ENCODE measurements around the gene IDH2.
"Not testable (repeated sequence)": the region's sequence is repeated elsewhere in the genome, so short reads cannot be mapped to it uniquely, and the experiment has no call there.

IDH2 gene

GRCh38 chr15:90115783-90116182 is 13.5 kb upstream of the IDH2 start:
- H3K4me1 ChIP-seq (ENCODE audit: control insufficient read depth in 2 of 2, insufficient read depth in 2 of 2, low read length in 2 of 2), result no peaks in the 10 kb centered on the region
- H3K9me3 ChIP-seq (ENCODE audit: control insufficient read depth in 2 of 2, low read length in 2 of 2), result peaks cover 6 to 9% of the 10 kb centered on the region in 2 donors
- H3K4me3 ChIP-seq (ENCODE audit: low read length in 2 of 2), result no peak overlapping the region
- H3K36me3 ChIP-seq (ENCODE audit: control insufficient read depth in 2 of 2, insufficient read depth in 2 of 2, low read length in 2 of 2), result no peaks in the 10 kb centered on the region
- no peak overlapping the region for H3K9ac ChIP-seq (ENCODE audit: low read depth in 1 of 2, low read length in 2 of 2)
- no peaks in the 10 kb centered on the region for H3K27me3 ChIP-seq (ENCODE audit: control insufficient read depth in 2 of 2, insufficient read depth in 2 of 2, low read length in 2 of 2)
- H3K27ac ChIP-seq (ENCODE audit: low read depth in 2 of 2, low read length in 2 of 2), result no peak overlapping the region

- Histone ChIP-seq H3K4me1 (ENCODE audit: control insufficient read depth in 2 of 2, insufficient read depth in 2 of 2, low read length in 2 of 2) (no peaks in the 10 kb centered on the region), H3K36me3 (ENCODE audit: control insufficient read depth in 2 of 2, insufficient read depth in 2 of 2, low read length in 2 of 2) (no peaks in the 10 kb centered on the region), H3K4me3 (ENCODE audit: low read length in 2 of 2) (no peak overlapping the region), H3K9ac (ENCODE audit: low read depth in 1 of 2, low read length in 2 of 2) (no peak overlapping the region), H3K27me3 (ENCODE audit: control insufficient read depth in 2 of 2, insufficient read depth in 2 of 2, low read length in 2 of 2) (no peaks in the 10 kb centered on the region), H3K9me3 (ENCODE audit: control insufficient read depth in 2 of 2, low read length in 2 of 2) (peaks cover 6 to 9% of the 10 kb centered on the region in 2 donors), H3K27ac (ENCODE audit: low read depth in 2 of 2, low read length in 2 of 2) (no peak overlapping the region)
Observed at GRCh38 chr15:90114451-90114901, 12.2 kb upstream of the IDH2 start.

DNA sequence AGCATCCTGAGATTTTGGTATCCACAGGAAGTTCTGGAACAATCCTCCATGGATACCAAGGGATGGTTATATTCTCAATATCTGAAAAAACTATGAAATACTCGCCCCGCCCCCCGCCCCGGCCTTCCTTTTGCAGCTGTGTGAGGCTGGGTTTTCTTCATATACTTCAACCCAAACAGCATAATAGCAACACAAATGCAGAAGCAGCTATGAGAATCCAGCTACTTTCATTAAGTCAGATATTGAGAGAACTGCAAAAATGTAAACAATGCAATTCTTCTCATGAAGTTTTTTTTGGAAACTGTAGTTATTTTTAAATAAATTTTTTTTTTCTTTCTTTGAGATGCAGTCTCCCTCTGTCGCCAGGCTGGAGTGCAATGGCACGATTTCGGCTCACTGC is 10.9 kb upstream of the IDH2 start:
- H3K4me3 ChIP-seq (ENCODE audit: low read length in 2 of 2), result no peak overlapping the region
- no peak overlapping the region for H3K9ac ChIP-seq (ENCODE audit: low read depth in 1 of 2, low read length in 2 of 2)
- H3K4me1 ChIP-seq (ENCODE audit: control insufficient read depth in 2 of 2, insufficient read depth in 2 of 2, low read length in 2 of 2), result no peaks in the 10 kb centered on the region
- H3K27me3 ChIP-seq (ENCODE audit: control insufficient read depth in 2 of 2, insufficient read depth in 2 of 2, low read length in 2 of 2), result no peaks in the 10 kb centered on the region
- H3K36me3 ChIP-seq (ENCODE audit: control insufficient read depth in 2 of 2, insufficient read depth in 2 of 2, low read length in 2 of 2), result no peaks in the 10 kb centered on the region
- no peak overlapping the region for H3K27ac ChIP-seq (ENCODE audit: low read depth in 2 of 2, low read length in 2 of 2)
- peaks cover 6 to 9% of the 10 kb centered on the region in 2 donors for H3K9me3 ChIP-seq (ENCODE audit: control insufficient read depth in 2 of 2, low read length in 2 of 2)

DNA sequence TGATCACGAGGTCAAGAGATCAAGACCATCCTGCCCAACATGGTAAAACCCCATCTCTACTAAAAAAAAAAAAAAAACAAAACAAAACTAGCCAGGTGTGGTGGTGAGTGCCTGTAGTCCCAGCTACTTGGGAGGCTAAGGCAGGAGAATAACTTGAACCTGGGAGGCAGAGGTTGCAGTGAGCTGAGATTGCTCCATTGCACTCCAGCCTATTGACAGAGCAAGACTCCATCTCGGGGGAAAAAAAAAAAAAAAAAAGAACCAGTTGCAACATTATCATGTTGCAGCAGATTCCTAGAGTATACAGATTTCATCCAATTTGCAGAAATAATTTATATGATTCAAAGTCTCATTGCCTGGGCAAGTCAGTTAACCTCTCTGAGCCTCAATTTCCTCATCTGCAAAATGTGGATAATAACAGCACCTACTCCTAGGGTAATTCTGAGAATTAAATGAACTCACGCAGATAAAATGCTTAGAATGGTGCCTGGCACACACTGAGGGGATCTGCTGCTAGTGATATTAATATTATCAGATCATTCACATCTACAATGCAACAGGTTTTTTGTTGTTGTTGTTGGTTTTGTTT is 7.0 kb upstream of the IDH2 start:
- not testable (repeated sequence) for H3K9me3 ChIP-seq (ENCODE audit: control insufficient read depth in 2 of 2, low read length in 2 of 2); H3K4me1 ChIP-seq (ENCODE audit: control insufficient read depth in 2 of 2, insufficient read depth in 2 of 2, low read length in 2 of 2); H3K27ac ChIP-seq (ENCODE audit: low read depth in 2 of 2, low read length in 2 of 2); H3K4me3 ChIP-seq (ENCODE audit: low read length in 2 of 2); H3K9ac ChIP-seq (ENCODE audit: low read depth in 1 of 2, low read length in 2 of 2); H3K36me3 ChIP-seq (ENCODE audit: control insufficient read depth in 2 of 2, insufficient read depth in 2 of 2, low read length in 2 of 2); H3K27me3 ChIP-seq (ENCODE audit: control insufficient read depth in 2 of 2, insufficient read depth in 2 of 2, low read length in 2 of 2)

- H3K27ac ChIP-seq (ENCODE audit: low read depth in 2 of 2, low read length in 2 of 2); H3K4me3 ChIP-seq (ENCODE audit: low read length in 2 of 2); H3K36me3 ChIP-seq (ENCODE audit: control insufficient read depth in 2 of 2, insufficient read depth in 2 of 2, low read length in 2 of 2); H3K9me3 ChIP-seq (ENCODE audit: control insufficient read depth in 2 of 2, low read length in 2 of 2); H3K9ac ChIP-seq (ENCODE audit: low read depth in 1 of 2, low read length in 2 of 2); H3K27me3 ChIP-seq (ENCODE audit: control insufficient read depth in 2 of 2, insufficient read depth in 2 of 2, low read length in 2 of 2): not testable (repeated sequence)
- peaks cover 0 to 11% of the 10 kb centered on the region in 2 donors for H3K4me1 ChIP-seq (ENCODE audit: control insufficient read depth in 2 of 2, insufficient read depth in 2 of 2, low read length in 2 of 2)
Observed at GRCh38 chr15:90108038-90108437, 5.8 kb upstream of the IDH2 start.

DNA sequence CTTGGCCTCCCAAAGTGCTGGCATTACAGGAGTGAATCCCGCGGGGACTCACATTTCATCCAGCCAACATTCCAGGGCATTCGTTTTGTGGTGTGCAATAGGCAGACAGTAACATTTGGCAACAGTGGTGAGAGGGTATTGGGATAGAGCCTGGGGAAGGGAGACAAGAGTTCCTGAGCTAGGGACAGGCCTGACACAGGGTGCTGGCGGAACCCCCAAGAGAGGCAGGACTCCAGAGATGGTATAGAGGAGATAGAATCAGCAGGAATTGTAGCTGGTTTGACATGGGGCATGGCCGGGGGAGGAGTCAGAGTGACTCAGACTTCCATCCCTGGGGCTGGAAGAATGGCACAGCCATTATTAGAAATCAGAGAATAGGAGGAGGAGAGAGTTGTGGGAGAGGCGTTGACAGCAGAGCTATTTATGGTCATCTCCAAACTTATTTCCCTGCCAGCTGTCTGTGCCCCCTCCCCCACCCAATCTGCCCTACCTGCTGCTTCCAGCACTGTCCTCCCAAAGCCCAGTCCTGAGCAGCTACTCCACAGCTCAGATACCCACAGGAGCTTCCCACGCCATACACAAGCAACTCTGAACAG is 4.4 kb upstream of the IDH2 start:
- no peaks in the 10 kb centered on the region for H3K36me3 ChIP-seq (ENCODE audit: control insufficient read depth in 2 of 2, insufficient read depth in 2 of 2, low read length in 2 of 2)
- H3K9ac ChIP-seq (ENCODE audit: low read depth in 1 of 2, low read length in 2 of 2), result no peak overlapping the region
- no peaks in the 10 kb centered on the region for H3K9me3 ChIP-seq (ENCODE audit: control insufficient read depth in 2 of 2, low read length in 2 of 2)
- peak overlapping the region in 1 of 2 donors; percentile 62 for H3K27ac ChIP-seq (ENCODE audit: low read depth in 2 of 2, low read length in 2 of 2)
- no peak overlapping the region for H3K4me3 ChIP-seq (ENCODE audit: low read length in 2 of 2)
- H3K27me3 ChIP-seq (ENCODE audit: control insufficient read depth in 2 of 2, insufficient read depth in 2 of 2, low read length in 2 of 2), result no peaks in the 10 kb centered on the region
- H3K4me1 ChIP-seq (ENCODE audit: control insufficient read depth in 2 of 2, insufficient read depth in 2 of 2, low read length in 2 of 2), result peaks cover 0 to 13% of the 10 kb centered on the region in 2 donors

DNA sequence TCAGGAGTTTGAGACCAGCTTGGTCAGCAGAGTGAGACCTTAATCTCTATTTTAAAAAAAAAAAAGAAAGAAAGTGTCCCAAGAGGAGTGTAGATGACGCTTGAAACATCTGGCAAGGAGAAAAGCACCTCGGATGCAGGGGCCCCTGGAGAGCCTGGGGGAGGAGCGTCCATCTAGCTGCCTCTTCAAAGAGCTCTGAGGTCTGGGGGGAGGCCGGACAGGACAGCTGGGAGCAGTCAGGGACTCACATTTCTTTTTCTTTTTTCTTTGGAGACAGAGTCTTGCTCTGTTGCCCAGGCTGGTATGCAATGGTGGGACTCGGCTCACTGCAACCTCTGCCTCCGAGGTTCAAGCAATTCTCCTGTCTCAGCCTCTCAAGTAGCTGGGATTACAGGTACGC is 3.3 kb upstream of the IDH2 start:
- Histone ChIP-seq H3K27ac (ENCODE audit: low read depth in 2 of 2, low read length in 2 of 2) (no peak overlapping the region), H3K9ac (ENCODE audit: low read depth in 1 of 2, low read length in 2 of 2) (no peak overlapping the region), H3K4me1 (ENCODE audit: control insufficient read depth in 2 of 2, insufficient read depth in 2 of 2, low read length in 2 of 2) (peaks cover 5 to 24% of the 10 kb centered on the region in 2 donors), H3K27me3 (ENCODE audit: control insufficient read depth in 2 of 2, insufficient read depth in 2 of 2, low read length in 2 of 2) (no peaks in the 10 kb centered on the region), H3K9me3 (ENCODE audit: control insufficient read depth in 2 of 2, low read length in 2 of 2) (no peaks in the 10 kb centered on the region), H3K4me3 (ENCODE audit: low read length in 2 of 2) (no peak overlapping the region), H3K36me3 (ENCODE audit: control insufficient read depth in 2 of 2, insufficient read depth in 2 of 2, low read length in 2 of 2) (no peaks in the 10 kb centered on the region)

- peak overlapping the region in 1 of 2 donors; percentile 28 for H3K27ac ChIP-seq (ENCODE audit: low read depth in 2 of 2, low read length in 2 of 2)
- no peak overlapping the region for H3K9ac ChIP-seq (ENCODE audit: low read depth in 1 of 2, low read length in 2 of 2)
- H3K27me3 ChIP-seq (ENCODE audit: control insufficient read depth in 2 of 2, insufficient read depth in 2 of 2, low read length in 2 of 2), result no peaks in the 10 kb centered on the region
- no peak overlapping the region for H3K4me3 ChIP-seq (ENCODE audit: low read length in 2 of 2)
- H3K36me3 ChIP-seq (ENCODE audit: control insufficient read depth in 2 of 2, insufficient read depth in 2 of 2, low read length in 2 of 2), result no peaks in the 10 kb centered on the region
- peaks cover 15 to 28% of the 10 kb centered on the region in 2 donors for H3K4me1 ChIP-seq (ENCODE audit: control insufficient read depth in 2 of 2, insufficient read depth in 2 of 2, low read length in 2 of 2)
- no peaks in the 10 kb centered on the region for H3K9me3 ChIP-seq (ENCODE audit: control insufficient read depth in 2 of 2, low read length in 2 of 2)
Observed at GRCh38 chr15:90104551-90104950, 2.3 kb upstream of the IDH2 start.

DNA sequence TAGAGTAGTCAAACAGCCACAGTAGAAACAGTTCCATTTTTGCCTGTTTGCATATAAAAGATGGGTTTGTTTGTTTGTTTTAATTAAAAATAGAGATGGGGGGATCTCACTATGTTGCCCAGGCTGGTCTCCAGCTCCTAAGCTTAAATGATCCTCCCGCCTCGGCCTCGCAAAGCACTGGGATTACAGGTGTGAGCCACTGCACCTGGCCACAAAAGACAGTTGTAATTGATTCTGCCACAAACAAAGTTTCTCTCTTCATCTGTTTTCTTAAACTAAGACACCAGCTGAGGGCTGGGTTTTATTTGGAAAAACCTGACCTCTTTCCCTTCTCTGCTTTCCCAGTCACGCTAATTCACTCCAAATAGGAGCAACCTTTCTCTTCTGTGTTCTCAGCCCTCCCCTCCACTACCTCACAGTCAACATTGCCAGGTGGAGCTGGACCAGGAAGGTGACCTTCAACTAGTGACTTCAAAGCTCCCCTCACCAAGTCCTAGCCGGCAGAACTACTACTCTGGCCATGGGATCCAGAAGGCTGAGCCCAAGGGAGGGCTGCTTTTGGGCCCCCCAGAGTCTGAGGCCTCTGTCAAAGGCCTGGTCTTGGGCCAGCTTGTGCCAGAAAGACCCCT is 1.5 kb upstream of the IDH2 start:
- H3K9ac ChIP-seq (ENCODE audit: low read depth in 1 of 2, low read length in 2 of 2), result peak overlapping the region in 1 of 2 donors; percentile 21
- no peaks in the 10 kb centered on the region for H3K9me3 ChIP-seq (ENCODE audit: control insufficient read depth in 2 of 2, low read length in 2 of 2)
- H3K27ac ChIP-seq (ENCODE audit: low read depth in 2 of 2, low read length in 2 of 2), result peak overlapping the region in 1 of 2 donors; percentile 28
- no peak overlapping the region for H3K4me3 ChIP-seq (ENCODE audit: low read length in 2 of 2)
- no peaks in the 10 kb centered on the region for H3K27me3 ChIP-seq (ENCODE audit: control insufficient read depth in 2 of 2, insufficient read depth in 2 of 2, low read length in 2 of 2)
- H3K36me3 ChIP-seq (ENCODE audit: control insufficient read depth in 2 of 2, insufficient read depth in 2 of 2, low read length in 2 of 2), result no peaks in the 10 kb centered on the region
- peaks cover 15 to 28% of the 10 kb centered on the region in 2 donors for H3K4me1 ChIP-seq (ENCODE audit: control insufficient read depth in 2 of 2, insufficient read depth in 2 of 2, low read length in 2 of 2)

- peaks cover 22 to 35% of the 10 kb centered on the region in 2 donors for H3K4me1 ChIP-seq (ENCODE audit: control insufficient read depth in 2 of 2, insufficient read depth in 2 of 2, low read length in 2 of 2)
Observed at GRCh38 chr15:90101130-90101968, 919 bp downstream of the IDH2 start.

More at GRCh38 chr15:90101130-90101968, 919 bp downstream of the IDH2 start:
- Histone ChIP-seq H3K9ac (ENCODE audit: low read depth in 1 of 2, low read length in 2 of 2) (peak overlapping the region; percentile 79 to 95), H3K4me3 (ENCODE audit: low read length in 2 of 2) (peak overlapping the region; percentile 70 to 73), H3K36me3 (ENCODE audit: control insufficient read depth in 2 of 2, insufficient read depth in 2 of 2, low read length in 2 of 2) (no peaks in the 10 kb centered on the region), H3K27ac (ENCODE audit: low read depth in 2 of 2, low read length in 2 of 2) (peak overlapping the region; percentile 83 to 89), H3K9me3 (ENCODE audit: control insufficient read depth in 2 of 2, low read length in 2 of 2) (no peaks in the 10 kb centered on the region), H3K27me3 (ENCODE audit: control insufficient read depth in 2 of 2, insufficient read depth in 2 of 2, low read length in 2 of 2) (no peaks in the 10 kb centered on the region)

Measured in mucosa of rectum (tissue), 2 donors.